Left cardiac atrium (tissue), 4 donors: ENCODE measurements around the gene C2CD2L. TPM values are rescaled to one million over a fixed set of nuclear protein-coding genes. Genes with fewer than 3 reads are reported as not detected.
"Not testable (repeated sequence)": the region's sequence is repeated elsewhere in the genome, so short reads cannot be mapped to it uniquely, and the experiment has no call there.

Experiments used
- ATAC-seq, 2 donors: fragments of 200-7000 bp; cut with Tn5 transposase; one replicate each; pipeline ENCODE4 v1.9.1; 2020; ENCODE audit warnings: mild to moderate bottlenecking in 2 of 2, moderate library complexity in 2 of 2
- DNase-seq: peaks from one replicate; pipeline ENCODE4 v3.0.0-alpha.2; 2020
- intact Hi-C, 2 donors: fragments of 100-400 bp; cut with DNase I; formaldehyde crosslinking; loops; one replicate each; pipeline versions ENCODE4 v1.14.1 to v1.15.1; 2022 to 2023
- total RNA-seq, 2 donors: library from RNA; stranded (reverse); fragmentation: NEBNext Ultra II Directional; extraction: Animal tissue kit (Norgen Biotek cat#: 25700); gene quantifications; one replicate each; pipeline ENCODE4 v1.2.1, GENCODE V29; 2021
- donor health status: DM: no; HTN: yes; CAD: no.
- donor health status: DM: no; HTN: yes; CAD: no; lungs with severe emphysema.
- donor health status: DM: yes; HTN: yes; CAD: no.
- donor health status: Dilated cardiomyopathy.

C2CD2L gene
- total RNA-seq, 2 donors from 2014 or later: 8.7 to 9.3 TPM

DNA sequence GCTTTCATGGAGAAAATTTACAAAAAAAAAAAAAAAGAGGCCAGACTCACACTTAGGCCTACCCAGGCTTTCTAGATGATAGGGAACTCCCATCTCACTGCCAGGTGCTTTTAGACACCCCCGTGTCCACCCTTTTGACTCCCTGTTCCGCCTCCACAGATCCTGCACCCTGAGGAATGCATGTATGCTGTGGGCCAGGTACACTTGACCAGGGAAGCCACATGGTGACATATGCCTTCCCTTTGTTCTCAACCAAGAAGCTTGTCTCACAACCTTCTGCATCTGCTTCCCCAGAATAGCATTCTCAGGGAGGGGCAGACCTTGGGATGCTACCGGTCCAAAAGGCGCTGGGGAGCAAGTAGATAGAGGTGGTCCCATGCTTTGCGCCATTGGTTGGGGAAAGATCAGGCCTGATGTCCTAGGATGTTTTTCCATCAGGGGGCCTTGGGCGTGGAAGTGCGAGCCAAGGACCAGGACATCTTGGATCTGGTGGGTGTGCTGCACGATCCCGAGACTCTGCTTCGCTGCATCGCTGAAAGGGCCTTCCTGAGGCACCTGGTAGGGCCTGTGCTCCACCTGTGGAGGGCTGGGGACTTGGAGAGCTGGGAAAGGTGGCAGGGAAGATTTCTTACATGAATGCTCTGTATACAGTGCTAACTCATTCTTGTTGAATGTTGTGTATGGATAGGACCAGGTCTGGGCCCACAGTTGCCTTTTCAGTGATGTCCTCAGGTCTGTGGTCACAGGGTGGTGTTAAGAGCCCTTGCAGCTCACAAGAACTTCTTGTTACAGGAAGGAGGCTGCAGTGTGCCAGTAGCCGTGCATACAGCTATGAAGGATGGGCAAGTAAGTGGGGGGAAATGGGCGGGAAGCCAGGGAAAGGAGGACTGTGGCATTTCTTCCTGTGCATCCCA, 14.9 kb upstream of the C2CD2L start:
- intact Hi-C loops: no loop called here
- ATAC-seq: no peak
- DNase-seq: no peak

DNA sequence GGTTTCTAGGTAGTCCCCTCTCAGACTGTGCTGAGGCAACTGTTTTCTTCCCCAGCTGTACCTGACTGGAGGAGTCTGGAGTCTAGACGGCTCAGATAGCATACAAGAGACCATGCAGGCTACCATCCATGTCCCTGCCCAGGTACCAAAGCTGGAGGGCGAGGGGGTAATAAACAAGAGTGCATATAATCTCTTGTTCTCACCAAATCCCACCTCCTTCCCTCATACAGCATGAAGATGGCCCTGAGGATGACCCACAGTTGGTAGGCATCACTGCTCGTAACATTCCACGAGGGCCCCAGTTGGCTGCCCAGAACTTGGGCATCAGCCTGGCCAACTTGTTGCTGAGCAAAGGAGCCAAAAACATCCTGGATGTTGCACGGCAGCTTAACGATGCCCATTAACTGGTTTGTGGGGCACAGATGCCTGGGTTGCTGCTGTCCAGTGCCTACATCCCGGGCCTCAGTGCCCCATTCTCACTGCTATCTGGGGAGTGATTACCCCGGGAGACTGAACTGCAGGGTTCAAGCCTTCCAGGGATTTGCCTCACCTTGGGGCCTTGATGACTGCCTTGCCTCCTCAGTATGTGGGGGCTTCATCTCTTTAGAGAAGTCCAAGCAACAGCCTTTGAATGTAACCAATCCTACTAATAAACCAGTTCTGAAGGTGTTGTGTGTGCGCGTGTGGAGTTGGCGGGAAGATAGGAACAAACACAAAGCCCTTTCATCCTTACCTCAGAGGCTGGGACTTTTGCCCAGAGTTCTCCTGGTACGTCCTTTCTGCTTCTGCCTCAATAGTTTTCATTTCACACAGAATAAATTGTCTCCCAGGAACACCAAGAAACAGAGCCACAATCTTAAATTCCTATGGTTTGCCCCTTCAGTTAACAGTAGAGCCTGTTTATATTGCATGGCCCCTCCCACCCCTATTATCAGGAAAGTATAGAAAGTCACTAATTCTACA, 14.0 kb upstream of the C2CD2L start:
- no peak for DNase-seq
- no peak for ATAC-seq
- intact Hi-C loops: no loop called here

DNA sequence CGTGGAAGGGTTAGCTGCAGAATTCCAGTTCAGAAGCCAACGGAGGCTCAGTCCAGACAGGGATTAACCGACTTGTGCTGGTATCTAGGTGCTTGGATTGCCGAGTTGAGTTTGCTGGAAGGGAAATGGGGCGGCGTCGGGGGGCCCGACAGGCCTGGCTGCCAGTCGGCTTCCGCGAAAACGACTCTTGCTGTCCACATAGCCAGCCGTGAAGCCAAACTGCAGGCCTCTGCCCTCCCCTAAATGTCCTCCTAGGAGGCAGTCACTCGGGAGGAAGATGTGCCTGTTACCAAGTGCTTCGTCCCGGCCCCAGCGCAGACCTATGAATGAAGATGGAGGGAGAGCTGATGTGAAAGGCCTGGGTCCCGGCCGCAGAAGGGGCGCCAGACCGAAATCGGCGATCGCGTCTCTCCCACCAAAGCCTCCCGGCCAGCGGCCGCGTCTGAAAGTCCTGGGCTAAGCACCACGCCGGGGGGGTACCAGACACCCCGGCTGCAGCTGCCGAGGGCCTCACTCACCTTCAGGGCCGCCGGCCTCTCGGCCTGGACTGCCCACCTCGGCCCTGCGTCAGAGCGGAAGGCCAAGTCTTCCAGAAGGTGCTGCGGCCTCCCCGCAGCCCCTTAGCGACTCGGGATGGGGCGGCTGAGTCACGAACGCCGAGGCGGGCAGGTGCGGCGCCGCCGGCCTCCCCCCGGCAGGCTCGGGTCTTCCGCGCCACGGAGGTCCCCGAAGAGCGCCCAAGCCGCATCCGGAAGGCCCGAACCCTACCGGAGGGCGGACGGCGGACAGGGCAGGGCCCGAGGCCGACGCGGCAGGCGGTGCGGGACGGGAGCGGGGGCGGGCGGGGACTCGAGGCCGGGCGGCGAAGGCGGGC, 13.0 kb upstream of the C2CD2L start:
- peak; percentile 45 for DNase-seq
- ATAC-seq: peak; percentile 24 to 48
- intact Hi-C loops: no loop called here

DNA sequence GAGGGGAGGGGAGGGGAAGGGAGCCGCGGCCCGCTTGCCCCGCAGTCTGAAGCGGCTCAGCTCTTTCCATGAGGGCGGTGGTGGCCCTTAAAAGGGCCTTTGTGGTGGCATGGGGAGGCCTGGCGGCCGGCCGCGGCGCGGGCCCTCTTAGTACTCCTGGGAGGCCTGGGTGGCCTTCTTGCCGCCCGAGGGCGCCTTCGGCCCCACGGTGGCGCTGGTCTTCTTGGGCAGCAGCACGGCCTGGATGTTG, 12.4 kb upstream of the C2CD2L start:
- peak; percentile 89 for DNase-seq
- peak; percentile 88 to 89 for ATAC-seq
- intact Hi-C loops: no loop called here

DNA sequence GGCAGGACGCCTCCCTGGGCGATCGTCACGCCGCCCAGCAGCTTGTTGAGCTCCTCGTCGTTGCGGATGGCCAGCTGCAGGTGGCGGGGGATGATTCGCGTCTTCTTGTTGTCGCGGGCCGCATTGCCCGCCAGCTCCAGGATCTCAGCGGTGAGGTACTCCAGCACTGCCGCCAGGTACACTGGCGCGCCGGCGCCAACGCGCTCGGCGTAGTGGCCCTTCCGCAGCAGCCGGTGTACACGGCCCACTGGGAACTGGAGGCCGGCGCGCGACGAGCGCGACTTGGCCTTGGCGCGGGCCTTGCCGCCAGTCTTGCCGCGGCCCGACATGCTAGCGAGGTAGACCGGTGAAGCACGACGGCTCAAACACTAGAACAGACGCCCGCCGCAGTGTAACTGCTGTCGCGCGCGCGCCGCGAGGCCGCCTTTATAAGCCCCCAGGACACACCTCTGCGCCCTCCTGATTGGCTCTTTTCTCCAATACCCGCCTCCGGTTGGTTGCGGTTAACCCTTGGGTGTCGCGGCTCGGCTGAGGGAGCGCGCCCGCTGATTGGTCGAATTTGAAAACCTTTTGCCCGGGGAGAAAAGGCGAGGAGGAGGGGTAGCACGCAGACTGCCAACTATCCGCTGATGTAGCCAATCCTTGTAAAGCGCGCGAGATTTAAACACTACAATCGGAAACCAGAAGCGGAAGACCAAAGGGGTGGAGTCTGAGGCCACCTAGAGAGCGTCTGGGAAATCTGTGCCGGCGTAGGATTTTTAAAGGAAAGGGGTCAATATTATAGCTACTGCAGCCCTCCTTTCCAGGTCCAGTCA, 11.9 kb upstream of the C2CD2L start:
- ATAC-seq (peak; percentile 96), DNase-seq (peak; percentile 99)
- intact Hi-C loops: no loop called here

DNA sequence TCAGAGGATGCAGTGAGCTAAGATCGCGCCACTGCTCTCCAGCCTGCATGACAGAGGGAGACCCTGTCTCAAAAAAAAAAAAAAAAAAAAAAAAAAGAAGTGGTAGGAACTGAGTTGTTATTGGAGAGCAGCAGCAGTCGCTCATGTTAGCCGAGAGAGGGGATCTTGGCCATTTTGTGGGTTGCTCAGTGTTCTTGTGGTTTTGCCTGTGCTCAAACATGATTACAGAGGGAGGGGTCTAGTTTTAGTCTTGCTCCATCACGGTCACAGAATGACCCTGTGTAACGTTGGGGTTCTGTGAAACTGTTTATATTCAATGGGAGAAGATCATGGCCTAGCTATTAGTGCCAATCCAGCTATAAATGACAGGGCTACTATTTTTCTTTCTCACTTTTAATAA, 7.4 kb upstream of the C2CD2L start:
- ATAC-seq: no peak
- intact Hi-C loops: no loop called here
- no peak for DNase-seq

DNA sequence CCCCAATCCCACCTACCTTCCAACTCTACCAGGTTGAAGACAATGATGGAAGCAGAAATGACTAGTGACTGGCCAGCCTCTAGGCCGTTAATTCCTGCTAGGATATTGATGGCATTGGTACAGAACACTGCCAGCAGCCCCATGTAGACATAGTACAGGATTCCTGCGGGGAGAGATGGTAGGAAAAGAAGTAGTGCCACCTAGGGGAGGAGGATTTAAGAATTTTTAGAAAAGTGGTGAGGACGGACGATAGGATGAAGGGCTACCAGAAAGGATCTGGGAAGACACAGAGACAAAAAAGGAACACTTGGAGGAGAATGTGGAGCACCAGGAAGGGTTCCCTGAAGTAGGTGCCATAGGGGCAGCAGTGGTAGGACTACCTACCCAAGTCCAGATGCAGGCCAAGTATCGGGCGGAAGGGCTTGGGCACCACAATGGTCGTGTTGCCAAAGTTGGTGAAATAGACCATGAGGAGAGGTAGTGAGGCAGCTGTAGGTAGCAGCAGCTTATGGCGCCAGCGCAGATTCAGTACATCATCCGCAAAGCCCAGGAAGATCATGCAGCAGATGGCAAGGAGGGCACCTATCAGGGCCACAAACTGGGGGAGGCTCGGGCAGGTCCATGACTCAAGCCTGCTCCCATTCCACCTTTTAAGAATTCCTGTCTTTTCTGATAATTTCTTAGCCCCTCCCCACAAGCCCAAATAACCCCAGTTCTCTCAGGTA, 6.7 kb upstream of the C2CD2L start:
- intact Hi-C loops: no loop called here
- ATAC-seq: no peak
- DNase-seq: no peak

DNA sequence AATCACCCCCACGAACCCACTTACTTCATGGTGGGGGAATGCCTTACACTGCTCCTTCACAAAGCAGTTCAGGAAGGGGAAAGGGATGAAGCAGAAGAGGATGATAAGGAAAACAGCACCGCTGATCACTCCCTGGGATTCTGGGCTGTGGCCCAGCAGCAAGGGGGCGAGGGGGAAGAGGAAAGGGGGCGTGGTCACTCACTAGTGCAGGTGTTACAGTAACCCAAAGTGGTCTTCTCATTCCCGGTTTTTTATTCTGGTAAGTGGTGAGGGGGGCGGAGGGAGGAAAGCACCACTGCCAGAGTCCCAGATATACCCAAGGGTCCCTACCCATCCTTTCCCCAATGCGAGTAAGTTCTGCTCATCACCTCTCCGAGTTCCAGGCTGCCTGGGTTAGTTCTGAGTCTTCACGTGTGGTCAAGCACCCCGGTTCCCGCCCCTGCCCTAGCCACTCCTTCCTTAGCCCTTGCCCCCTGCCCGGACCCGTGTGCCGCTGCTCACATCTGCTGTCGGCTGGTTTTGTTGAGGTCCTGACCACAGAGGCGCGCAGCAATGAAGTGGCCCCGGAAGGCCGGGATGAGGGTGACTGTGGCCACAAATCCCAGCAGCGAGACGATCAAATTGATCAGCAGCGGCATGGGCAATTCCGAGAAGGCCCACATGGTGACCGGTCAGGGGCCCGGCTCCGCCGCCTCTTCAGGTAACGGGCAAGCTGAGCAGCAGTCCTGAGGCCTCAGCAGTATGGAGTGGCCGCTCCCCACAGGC, 6.0 kb upstream of the C2CD2L start:
- peak; percentile 14 to 23 for ATAC-seq
- DNase-seq: no peak
- intact Hi-C loops: no loop called here

DNA sequence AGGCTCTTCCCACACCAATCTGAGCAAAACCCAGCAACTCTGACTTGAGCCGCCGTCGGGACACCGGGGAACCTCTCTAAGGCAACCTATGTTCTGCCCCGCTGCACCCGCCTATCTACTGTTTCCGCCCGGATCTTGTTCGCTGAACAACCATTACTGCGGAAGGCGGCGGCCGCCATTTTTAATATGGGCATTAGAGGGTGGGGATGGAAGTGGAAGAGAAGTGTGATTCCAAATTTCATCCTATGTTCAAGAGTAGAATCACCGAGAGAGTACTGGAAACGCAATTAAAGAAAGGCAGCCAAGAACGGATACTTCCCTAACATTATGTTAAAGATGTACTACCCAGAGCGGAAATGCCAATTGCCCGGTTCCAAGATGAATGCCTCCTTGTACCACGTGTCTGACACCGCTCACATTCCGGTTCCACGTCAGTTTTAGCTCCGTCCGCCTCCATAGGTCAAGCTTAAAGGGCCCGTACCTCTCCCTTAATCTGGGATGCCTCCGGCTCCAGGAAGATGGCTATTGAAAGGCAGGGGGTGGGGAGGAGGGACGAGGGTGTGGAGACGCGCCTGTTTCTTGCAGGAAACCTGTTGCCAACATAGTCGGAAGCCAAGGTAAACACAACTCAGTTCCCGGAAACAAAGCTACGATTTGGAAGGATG, 5.3 kb upstream of the C2CD2L start, which contains the start of gene DPAGT1:
DPAGT1 (minus strand) TSS at position 95 of the 665 bp plus-strand sequence. CDS start 198 bp downstream, outside the sequence.
- peak; percentile 91 for DNase-seq
- intact Hi-C loops: no loop called here
- ATAC-seq: peak; percentile 95 to 96

DNA sequence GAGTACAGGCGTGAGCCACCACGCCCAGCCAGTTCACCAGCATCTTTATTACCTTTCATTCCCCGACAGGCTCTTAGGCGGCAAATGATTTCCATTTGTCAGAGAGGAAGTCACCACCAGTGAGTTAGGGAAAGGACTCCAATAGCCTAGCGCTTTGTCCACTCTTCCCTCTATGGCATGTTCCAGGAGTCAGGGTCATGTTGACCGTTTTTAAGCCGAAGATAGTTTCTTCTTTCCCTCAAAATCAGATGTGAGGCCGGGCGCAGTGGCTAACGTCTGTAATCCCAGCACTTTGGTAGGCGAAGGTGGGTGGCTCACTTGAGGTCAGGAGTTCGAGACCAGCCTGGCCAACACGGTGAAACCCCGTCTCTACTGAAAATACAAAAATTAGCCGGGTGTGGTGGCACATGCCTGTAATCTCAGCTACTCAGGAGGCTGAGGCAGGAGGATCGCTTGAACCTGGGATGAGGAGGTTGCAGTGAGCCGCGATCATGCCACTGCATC, 3.9 kb upstream of the C2CD2L start:
- DNase-seq, intact Hi-C loops, ATAC-seq: not testable (repeated sequence)

DNA sequence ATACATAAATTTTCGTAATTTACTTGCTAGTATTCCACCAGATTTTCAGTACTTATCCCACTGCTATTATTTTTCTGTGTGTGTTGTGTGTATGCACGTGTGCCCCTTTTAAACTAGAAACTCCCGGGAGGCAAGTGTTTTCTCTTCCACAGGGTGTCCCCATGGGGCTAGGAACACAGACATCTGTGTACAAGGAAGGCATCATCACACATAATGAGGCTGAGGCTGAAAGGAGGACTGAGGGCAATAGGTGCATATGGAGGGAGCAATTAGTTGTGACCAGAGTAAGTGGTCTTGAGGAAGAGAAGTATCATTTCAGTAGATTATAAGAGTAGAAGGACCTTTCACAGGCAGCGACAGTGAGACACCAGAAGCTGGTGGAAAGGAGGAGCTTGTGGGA, 3.4 kb upstream of the C2CD2L start:
- ATAC-seq: no peak
- intact Hi-C loops: no loop called here
- DNase-seq: no peak

DNA sequence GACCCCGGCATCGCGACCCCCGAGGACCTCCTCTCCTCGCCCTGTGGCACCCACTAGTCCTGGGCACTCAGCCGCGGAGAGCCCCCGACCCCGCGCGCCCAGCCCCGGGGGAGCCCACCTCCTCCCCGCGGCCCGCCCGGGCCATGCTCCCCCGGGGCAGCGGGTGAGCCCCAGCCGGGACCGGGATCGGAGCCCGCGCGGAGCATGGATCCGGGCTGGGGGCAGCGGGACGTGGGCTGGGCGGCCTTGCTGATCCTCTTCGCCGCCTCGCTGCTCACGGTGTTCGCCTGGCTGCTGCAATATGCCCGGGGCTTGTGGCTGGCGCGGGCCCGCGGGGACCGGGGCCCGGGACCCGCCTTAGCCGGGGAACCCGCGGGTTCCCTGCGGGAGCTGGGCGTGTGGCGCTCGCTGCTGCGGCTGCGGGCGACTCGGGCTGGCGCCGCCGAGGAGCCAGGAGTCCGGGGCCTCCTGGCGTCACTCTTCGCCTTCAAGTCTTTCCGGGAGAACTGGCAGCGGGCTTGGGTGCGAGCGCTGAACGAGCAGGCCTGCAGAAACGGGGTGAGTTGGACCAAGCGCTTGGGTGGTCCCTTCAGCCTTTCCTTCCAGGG, 498 bp downstream of the C2CD2L start:
- intact Hi-C loops: no loop called here
- ATAC-seq (peak; percentile 32 to 44), DNase-seq (no peak)

DNA sequence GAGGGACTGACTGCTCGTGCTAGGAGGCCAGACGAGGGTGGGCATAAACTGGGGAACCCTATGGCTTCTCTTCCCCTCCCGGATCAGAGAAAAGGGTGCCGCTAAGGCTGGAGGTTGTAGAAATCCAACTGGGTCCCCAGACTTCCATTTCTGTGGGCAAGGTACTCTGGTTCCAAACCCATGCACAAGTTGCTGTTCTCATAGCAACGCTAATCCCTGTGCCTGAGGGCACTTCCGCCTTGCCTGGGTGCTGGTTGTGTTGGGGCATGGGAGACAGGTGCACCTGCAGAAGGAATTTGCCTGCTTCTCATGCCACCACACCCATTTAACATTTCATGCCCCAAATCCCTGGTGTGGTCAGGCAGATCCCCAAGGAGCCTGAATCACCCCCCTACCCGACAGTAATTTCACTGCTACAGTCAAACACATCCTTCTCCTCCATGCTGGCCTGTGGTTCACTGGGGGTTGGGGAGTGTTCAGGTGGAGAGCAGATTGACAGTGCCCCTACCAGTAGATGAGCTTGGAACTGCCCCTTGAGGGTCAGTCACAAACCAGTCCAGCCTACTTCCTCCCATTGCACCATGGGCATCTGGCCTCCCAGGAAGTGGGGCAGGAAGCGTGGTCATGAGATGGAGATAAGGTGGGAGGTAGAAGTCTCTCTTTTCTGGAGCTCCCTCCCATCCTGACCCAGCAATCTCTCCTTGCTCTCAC, 1.2 kb downstream of the C2CD2L start:
- no peak for ATAC-seq

DNA sequence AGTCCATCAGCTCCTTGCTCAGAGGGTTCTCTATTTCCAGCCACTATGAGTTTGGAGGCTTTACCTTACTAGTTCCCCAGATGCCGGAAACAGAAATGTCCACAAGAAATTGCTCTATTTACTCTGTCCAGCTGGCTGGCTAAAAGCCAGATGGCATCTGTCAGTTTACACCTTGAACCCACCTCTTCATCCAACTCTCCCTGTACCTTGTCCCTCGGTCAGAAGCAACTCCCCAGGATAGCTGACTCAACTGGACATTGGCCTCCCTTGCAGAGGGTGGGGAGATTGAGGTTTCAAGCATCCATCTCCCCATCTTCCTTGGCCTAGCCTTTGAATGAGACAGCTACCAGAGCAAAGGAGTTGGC, 1.7 kb downstream of the C2CD2L start:
- ATAC-seq (no peak), DNase-seq (no peak)
- intact Hi-C loops: no loop called here

More for the DNA sequence above, 1.2 kb downstream of the C2CD2L start:
- intact Hi-C loops: no loop called here
- no peak for DNase-seq

DNA sequence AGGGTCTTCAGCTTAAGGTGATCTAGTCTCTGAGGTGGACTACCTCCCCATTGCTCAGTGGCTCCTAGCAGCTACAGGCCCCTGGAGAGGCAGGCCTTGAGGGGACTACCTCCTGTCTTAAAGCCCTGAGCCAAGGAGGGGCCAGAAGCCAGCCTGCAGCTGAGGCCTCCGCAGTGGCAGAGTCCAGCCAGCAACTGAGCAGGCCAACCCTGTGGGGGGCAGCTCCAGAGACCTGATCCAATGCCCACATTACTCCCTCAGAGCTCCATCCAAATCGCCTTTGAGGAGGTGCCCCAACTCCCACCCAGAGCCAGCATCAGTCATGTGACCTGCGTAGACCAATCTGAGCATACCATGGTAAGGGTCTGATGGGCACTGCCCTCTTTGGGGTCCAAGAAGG, 2.7 kb downstream of the C2CD2L start:
- intact Hi-C loops: no loop called here
- ATAC-seq (no peak), DNase-seq (no peak)
